GM12878 (cell line): Measurements from ENCODE around the gene SEMA7A. TPM values are rescaled to one million over a fixed set of nuclear protein-coding genes. Genes with fewer than 3 reads are reported as not detected.

Experiments used
- ATAC-seq: fragments of 200-7000 bp; cut with Tn5 transposase; 3 replicates; pipeline ENCODE4 v1.9.1; 2020; ENCODE audit warnings: mild to moderate bottlenecking, moderate library complexity
- BruUV-seq: library from RNA; stranded (reverse); fragments of 400-500 nt; replicated peaks from 2 replicates; lab custom pipeline; 2021; lab: Mats Ljungman, UMichigan
- CTCF ChIA-PET: fragments of 300-600 bp; sonication (Branson Sonifier 250); formaldehyde crosslinking; extraction: SDS; loops from one replicate; lab custom pipeline; 2021; ENCODE audit warnings: inconsistent platforms; lab: Yijun Ruan, JAX
- POLR2A ChIA-PET: fragments of 350-600 bp; formaldehyde crosslinking; extraction: SDS; loops from one replicate; lab custom pipeline; 2021; ENCODE audit warnings: inconsistent platforms; lab: Charles Lee
- RAD21 ChIA-PET: fragments of 300-600 bp; sonication (Branson Sonifier 250); formaldehyde crosslinking; loops from one replicate; lab custom pipeline; 2023; ENCODE audit warnings: antibody characterized with exemption; ENCODE audit not compliant: unreplicated experiment; lab: Charles Lee
- SMC1A ChIA-PET: fragments of 300-600 bp; sonication (Branson Sonifier 250); formaldehyde crosslinking; loops from one replicate; lab custom pipeline; 2023; ENCODE audit not compliant: unreplicated experiment, uncharacterized antibody; lab: Charles Lee
- DNase-seq: peaks from one replicate; pipeline ENCODE4 v3.0.0-alpha.2; 2011; ENCODE audit warnings: low read depth, low spot score
- FAIRE-seq: peaks from 3 replicates; lab custom pipeline; 2011; peaks lifted over from hg19 to GRCh38; lab: Jason Lieb, UNC
- H2AFZ ChIP-seq: 2 replicates; pipeline ENCODE4 v1.6.0; 2011; ENCODE audit warnings: low read depth, low read length, control low read depth; ENCODE audit not compliant: control insufficient read depth
- H3K27ac ChIP-seq: 2 replicates; pipeline ENCODE4 v1.5.1; 2011; ENCODE audit warnings: control low read depth; ENCODE audit not compliant: control insufficient read depth, insufficient read depth
- H3K27me3 ChIP-seq, 2 experiments: replicated peaks in 1 of 2; 2 replicates each; pipeline versions ENCODE4 v1.6.0 to v1.6.1; 2011; ENCODE audit warnings: low read length in 1 of 2; ENCODE audit not compliant: control insufficient read depth in 2 of 2, insufficient read depth in 2 of 2
- H3K36me3 ChIP-seq, 2 experiments: 2 replicates each; pipeline ENCODE4 v1.5.1; 2011; ENCODE audit warnings: low read length in 1 of 2; ENCODE audit not compliant: control insufficient read depth in 2 of 2, insufficient read depth in 2 of 2
- H3K4me1 ChIP-seq: 2 replicates; pipeline ENCODE4 v1.6.1; 2011; ENCODE audit warnings: mild to moderate bottlenecking, low read length, moderate library complexity, mixed read lengths; ENCODE audit not compliant: control insufficient read depth, insufficient read depth
- H3K4me2 ChIP-seq: 2 replicates; pipeline ENCODE4 v1.6.0; 2011; ENCODE audit warnings: control low read depth; ENCODE audit not compliant: control insufficient read depth, insufficient read depth
- H3K4me3 ChIP-seq: fragments of 200-600 bp; sonication (generic); 2 replicates; pipeline ENCODE4 v1.5.1; 2016
- H3K79me2 ChIP-seq: 2 replicates; pipeline ENCODE4 v1.6.0; 2011; ENCODE audit warnings: low read length; ENCODE audit not compliant: control insufficient read depth, insufficient read depth
- H3K9ac ChIP-seq: 2 replicates; pipeline ENCODE4 v1.8.0; 2011; ENCODE audit warnings: low read length, control low read depth, mixed read lengths; ENCODE audit not compliant: control insufficient read depth, insufficient read depth
- H3K9me3 ChIP-seq: replicated peaks from 3 replicates; pipeline ENCODE4 v1.5.1; 2011; ENCODE audit warnings: mild to moderate bottlenecking, low read length; ENCODE audit not compliant: control insufficient read depth, insufficient read depth
- H4K20me1 ChIP-seq: 2 replicates; pipeline ENCODE4 v1.6.0; 2011; ENCODE audit not compliant: control insufficient read depth, insufficient read depth
- EGR1 ChIP-seq, 2 experiments: IDR thresholded peaks; 1 replicate in 1 of 2; 2 replicates in 1 of 2; pipeline ENCODE4 v1.6.1; 2011 to 2012; ENCODE audit warnings: low read depth in 2 of 2, low read length in 2 of 2, borderline replicate concordance in 1 of 2, mild to moderate bottlenecking in 1 of 2, moderate library complexity in 1 of 2
- ETV6 ChIP-seq, 2 experiments: fragments of 450-650 bp in 1 of 2; IDR thresholded peaks in 1 of 2; conservative IDR thresholded peaks in 1 of 2; 2 replicates each; pipeline ENCODE4 v1.6.1; 2014; ENCODE audit warnings: antibody characterized with exemption in 1 of 2, borderline replicate concordance in 1 of 2, low read depth in 1 of 2, mild to moderate bottlenecking in 1 of 2, moderate library complexity in 1 of 2
- LARP7 ChIP-seq: fragments of 450-650 bp; IDR thresholded peaks from 2 replicates; pipeline ENCODE4 v1.6.1; 2017; ENCODE audit warnings: mild to moderate bottlenecking
- PAX8 ChIP-seq: fragments of 450-650 bp; IDR thresholded peaks from 2 replicates; pipeline ENCODE4 v1.6.1; 2017; ENCODE audit warnings: mild to moderate bottlenecking, moderate library complexity
- RFX5 ChIP-seq: IDR thresholded peaks from 2 replicates; pipeline ENCODE4 v1.6.1; 2011; ENCODE audit warnings: low read depth, low read length, improper control_type of control experiment
- STAT3 ChIP-seq: IDR thresholded peaks from 2 replicates; pipeline ENCODE4 v1.6.1; 2011; ENCODE audit warnings: low read depth, low read length, improper control_type of control experiment
- WGBS: methylation state at CpG from one replicate; pipeline ENCODE4 v1.1.6; 2016; ENCODE audit warnings: low lambda C conversion rate; ENCODE audit not compliant: insufficient replicate concordance, insufficient coverage; ENCODE audit errors: missing lambda C conversion rate; 5-methylcytosine and 5-hydroxymethylcytosine counted together
- in situ Hi-C: fragments of 300-500 bp; cut with MboI; formaldehyde crosslinking; loops from 9 replicates; pipeline ENCODE4 v1.14.3; 2018; ENCODE audit warnings: mixed read lengths
- intact Hi-C: fragments of 100-400 bp; cut with micrococcal nuclease; formaldehyde crosslinking; loops from one replicate; pipeline ENCODE4 v1.14.2; 2022; ENCODE audit not compliant: unreplicated experiment
- polyA plus RNA-seq, 11 experiments: library from polyadenylated mRNA; depleted of rRNA in 4 of 11; unstranded in 6 of 11; stranded (reverse) in 5 of 11; fragments of >200 nt; fragmentation: Nextera tagmentation in 4 of 11; fragmentation: Illumina TruSeq in 1 of 11; extraction: Ambion mirVana in 4 of 11; extraction: Trizol in 1 of 11; gene quantifications; 1 replicate in 1 of 11; 2 replicates in 10 of 11; pipeline versions ENCODE4 v1.2.1 to v1.2.3, GENCODE V29; 2011 to 2016; ENCODE audit warnings: inconsistent platforms in 2 of 11, missing spikeins in 2 of 11, low read depth in 1 of 11
- total RNA-seq, 4 experiments: library from RNA; depleted of rRNA in 3 of 4; stranded (reverse); fragments of >200 nt in 3 of 4; fragmentation: Illumina TruSeq in 1 of 4; extraction: Trizol in 1 of 4; gene quantifications; 2 replicates each; pipeline versions ENCODE4 v1.2.1 to v1.2.3, GENCODE V29; 2013 to 2021
- TF ChIP-seq, protein P1 (sequence below): fragments of 450-650 bp; IDR thresholded peaks from 2 replicates; pipeline ENCODE4 v1.6.1; 2016; ENCODE audit warnings: mild to moderate bottlenecking
- TF ChIP-seq, protein P2 (sequence below): fragments of 450-650 bp; formaldehyde crosslinking; IDR thresholded peaks from 2 replicates; pipeline ENCODE4 v1.5.0; 2022; ENCODE audit warnings: mild to moderate bottlenecking, missing genetic modification characterization
- TF ChIP-seq, protein P3 (sequence below): IDR thresholded peaks from 2 replicates; pipeline ENCODE4 v1.6.1; 2012; ENCODE audit warnings: mild to moderate bottlenecking, low read depth, low read length
- TF ChIP-seq, protein P4 (sequence below): IDR thresholded peaks from 2 replicates; pipeline ENCODE4 v1.6.1; 2011; ENCODE audit warnings: borderline replicate concordance, low read depth, mild to moderate bottlenecking, moderate library complexity, low read length; ENCODE audit not compliant: insufficient read depth, poor library complexity, severe bottlenecking

SEMA7A gene
- total and polyA plus RNA-seq, 10 of the 15 experiments (the other 5 are each of a cell fraction or from before 2014, with no cell fraction given), result 0.08 to 112 (median 53.5) TPM

DNA sequence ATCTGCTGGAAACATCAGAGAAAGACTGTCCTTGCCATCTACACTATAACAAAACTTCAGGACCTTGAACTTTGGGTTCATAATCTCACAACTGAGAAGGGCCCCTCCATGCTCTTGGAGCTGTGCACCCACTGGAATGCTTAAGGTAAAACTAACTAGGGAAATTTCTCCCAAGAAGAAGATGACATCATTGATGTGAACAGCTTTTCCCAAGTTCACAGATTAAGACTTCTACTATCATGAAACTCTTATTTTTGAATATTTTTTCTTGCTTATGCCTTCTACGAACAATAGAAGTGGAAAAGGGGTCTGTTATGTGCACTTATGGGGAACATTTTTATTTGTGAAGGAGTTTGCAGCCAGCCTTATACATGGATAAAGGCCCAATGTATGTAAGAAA is 71.3 kb downstream of the SEMA7A start:
- H3K36me3 ChIP-seq, result no peaks in the 10 kb centered on the region
- no peak overlapping the region for H3K27ac ChIP-seq
- no peak overlapping the region for H3K9ac ChIP-seq
- ChIA-PET POLR2A (no interaction called here), SMC1A (interaction anchor here (0.6 to 1.1 kb wide), 2 partner anchors 14 to 322 kb away, joined by 3 to 4 read pairs; no protein-coding TSS in a partner anchor), CTCF (no interaction called here), RAD21 (interaction anchor here (1.0 kb wide), 1 partner anchor 55 kb away, joined by 3 read pairs; no protein-coding TSS in a partner anchor)
- FAIRE-seq, result no peak
- BruUV-seq, result no TSS peak
- no peaks in the 10 kb centered on the region for H3K9me3 ChIP-seq
- no peaks in the 10 kb centered on the region for H3K79me2 ChIP-seq
- no peaks in the 10 kb centered on the region for H4K20me1 ChIP-seq
- DNase-seq, result no peak
- H3K4me2 ChIP-seq, result no peak overlapping the region
- H3K4me3 ChIP-seq, result no peak overlapping the region
- intact Hi-C loops (no loop called here), in situ Hi-C loops (no loop called here)
- no peak for ATAC-seq
- no peaks in the 10 kb centered on the region for H3K4me1 ChIP-seq
- 21% methylated on average over 1 of the region's 1 CpG for WGBS
- peaks cover 4 to 5% of the 10 kb centered on the region in 2 experiments; a peak in 3 of 4 replicates for H3K27me3 ChIP-seq
- H2AFZ ChIP-seq, result no peak overlapping the region
- TF ChIP-seq, protein P1, sequence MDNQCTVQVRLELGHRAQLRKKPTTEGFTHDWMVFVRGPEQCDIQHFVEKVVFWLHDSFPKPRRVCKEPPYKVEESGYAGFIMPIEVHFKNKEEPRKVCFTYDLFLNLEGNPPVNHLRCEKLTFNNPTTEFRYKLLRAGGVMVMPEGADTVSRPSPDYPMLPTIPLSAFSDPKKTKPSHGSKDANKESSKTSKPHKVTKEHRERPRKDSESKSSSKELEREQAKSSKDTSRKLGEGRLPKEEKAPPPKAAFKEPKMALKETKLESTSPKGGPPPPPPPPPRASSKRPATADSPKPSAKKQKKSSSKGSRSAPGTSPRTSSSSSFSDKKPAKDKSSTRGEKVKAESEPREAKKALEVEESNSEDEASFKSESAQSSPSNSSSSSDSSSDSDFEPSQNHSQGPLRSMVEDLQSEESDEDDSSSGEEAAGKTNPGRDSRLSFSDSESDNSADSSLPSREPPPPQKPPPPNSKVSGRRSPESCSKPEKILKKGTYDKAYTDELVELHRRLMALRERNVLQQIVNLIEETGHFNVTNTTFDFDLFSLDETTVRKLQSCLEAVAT, result no peak
- TF ChIP-seq, protein P2, sequence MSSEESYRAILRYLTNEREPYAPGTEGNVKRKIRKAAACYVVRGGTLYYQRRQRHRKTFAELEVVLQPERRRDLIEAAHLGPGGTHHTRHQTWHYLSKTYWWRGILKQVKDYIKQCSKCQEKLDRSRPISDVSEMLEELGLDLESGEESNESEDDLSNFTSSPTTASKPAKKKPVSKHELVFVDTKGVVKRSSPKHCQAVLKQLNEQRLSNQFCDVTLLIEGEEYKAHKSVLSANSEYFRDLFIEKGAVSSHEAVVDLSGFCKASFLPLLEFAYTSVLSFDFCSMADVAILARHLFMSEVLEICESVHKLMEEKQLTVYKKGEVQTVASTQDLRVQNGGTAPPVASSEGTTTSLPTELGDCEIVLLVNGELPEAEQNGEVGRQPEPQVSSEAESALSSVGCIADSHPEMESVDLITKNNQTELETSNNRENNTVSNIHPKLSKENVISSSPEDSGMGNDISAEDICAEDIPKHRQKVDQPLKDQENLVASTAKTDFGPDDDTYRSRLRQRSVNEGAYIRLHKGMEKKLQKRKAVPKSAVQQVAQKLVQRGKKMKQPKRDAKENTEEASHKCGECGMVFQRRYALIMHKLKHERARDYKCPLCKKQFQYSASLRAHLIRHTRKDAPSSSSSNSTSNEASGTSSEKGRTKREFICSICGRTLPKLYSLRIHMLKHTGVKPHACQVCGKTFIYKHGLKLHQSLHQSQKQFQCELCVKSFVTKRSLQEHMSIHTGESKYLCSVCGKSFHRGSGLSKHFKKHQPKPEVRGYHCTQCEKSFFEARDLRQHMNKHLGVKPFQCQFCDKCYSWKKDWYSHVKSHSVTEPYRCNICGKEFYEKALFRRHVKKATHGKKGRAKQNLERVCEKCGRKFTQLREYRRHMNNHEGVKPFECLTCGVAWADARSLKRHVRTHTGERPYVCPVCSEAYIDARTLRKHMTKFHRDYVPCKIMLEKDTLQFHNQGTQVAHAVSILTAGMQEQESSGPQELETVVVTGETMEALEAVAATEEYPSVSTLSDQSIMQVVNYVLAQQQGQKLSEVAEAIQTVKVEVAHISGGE (CRISPR knock-in tag), result no peak
- no peak for TF ChIP-seq PAX8
- TF ChIP-seq STAT3, result no peak
- TF ChIP-seq, protein P3, sequence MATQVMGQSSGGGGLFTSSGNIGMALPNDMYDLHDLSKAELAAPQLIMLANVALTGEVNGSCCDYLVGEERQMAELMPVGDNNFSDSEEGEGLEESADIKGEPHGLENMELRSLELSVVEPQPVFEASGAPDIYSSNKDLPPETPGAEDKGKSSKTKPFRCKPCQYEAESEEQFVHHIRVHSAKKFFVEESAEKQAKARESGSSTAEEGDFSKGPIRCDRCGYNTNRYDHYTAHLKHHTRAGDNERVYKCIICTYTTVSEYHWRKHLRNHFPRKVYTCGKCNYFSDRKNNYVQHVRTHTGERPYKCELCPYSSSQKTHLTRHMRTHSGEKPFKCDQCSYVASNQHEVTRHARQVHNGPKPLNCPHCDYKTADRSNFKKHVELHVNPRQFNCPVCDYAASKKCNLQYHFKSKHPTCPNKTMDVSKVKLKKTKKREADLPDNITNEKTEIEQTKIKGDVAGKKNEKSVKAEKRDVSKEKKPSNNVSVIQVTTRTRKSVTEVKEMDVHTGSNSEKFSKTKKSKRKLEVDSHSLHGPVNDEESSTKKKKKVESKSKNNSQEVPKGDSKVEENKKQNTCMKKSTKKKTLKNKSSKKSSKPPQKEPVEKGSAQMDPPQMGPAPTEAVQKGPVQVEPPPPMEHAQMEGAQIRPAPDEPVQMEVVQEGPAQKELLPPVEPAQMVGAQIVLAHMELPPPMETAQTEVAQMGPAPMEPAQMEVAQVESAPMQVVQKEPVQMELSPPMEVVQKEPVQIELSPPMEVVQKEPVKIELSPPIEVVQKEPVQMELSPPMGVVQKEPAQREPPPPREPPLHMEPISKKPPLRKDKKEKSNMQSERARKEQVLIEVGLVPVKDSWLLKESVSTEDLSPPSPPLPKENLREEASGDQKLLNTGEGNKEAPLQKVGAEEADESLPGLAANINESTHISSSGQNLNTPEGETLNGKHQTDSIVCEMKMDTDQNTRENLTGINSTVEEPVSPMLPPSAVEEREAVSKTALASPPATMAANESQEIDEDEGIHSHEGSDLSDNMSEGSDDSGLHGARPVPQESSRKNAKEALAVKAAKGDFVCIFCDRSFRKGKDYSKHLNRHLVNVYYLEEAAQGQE, result no peak
- TF ChIP-seq RFX5, result no peak
- TF ChIP-seq, protein P4, sequence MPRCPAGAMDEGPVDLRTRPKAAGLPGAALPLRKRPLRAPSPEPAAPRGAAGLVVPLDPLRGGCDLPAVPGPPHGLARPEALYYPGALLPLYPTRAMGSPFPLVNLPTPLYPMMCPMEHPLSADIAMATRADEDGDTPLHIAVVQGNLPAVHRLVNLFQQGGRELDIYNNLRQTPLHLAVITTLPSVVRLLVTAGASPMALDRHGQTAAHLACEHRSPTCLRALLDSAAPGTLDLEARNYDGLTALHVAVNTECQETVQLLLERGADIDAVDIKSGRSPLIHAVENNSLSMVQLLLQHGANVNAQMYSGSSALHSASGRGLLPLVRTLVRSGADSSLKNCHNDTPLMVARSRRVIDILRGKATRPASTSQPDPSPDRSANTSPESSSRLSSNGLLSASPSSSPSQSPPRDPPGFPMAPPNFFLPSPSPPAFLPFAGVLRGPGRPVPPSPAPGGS, result no peak
- TF ChIP-seq EGR1 (IDR thresholded peaks at IDR 0.05; ENCODE audit: borderline replicate concordance in 1 of 2, low read depth in 2 of 2, low read length in 2 of 2), result no peak
- TF ChIP-seq ETV6 (conservative IDR thresholded peaks at IDR 0.05 in 1 of 2, IDR thresholded peaks at IDR 0.05 in 1 of 2; ENCODE audit: borderline replicate concordance in 1 of 2, low read depth in 1 of 2), result no peak
- no peak for TF ChIP-seq LARP7
